H9 (cell line): ENCODE results near the gene ACSL6. TPM values are rescaled to one million over a fixed set of nuclear protein-coding genes. Genes with fewer than 3 reads are reported as not detected.

Experiments used
- DNase-seq: peaks from one replicate; pipeline ENCODE4 v3.0.0-alpha.2; 2017
- H2AFZ ChIP-seq: one replicate; pipeline ENCODE4 v1.6.1; 2013; ENCODE audit warnings: mild to moderate bottlenecking, low read length, control low read depth, moderate library complexity
- H2AK5ac ChIP-seq: 2 replicates; pipeline ENCODE4 v1.6.1; 2013; ENCODE audit warnings: low read length, control low read depth, mixed read lengths; ENCODE audit not compliant: insufficient read length
- H2BK120ac ChIP-seq: one replicate; pipeline ENCODE4 v1.6.1; 2013; ENCODE audit warnings: low read depth, mild to moderate bottlenecking, low read length, control low read depth, inconsistent platforms; ENCODE audit not compliant: poor library complexity, severe bottlenecking
- H2BK12ac ChIP-seq: 2 replicates; pipeline ENCODE4 v1.6.1; 2013; ENCODE audit warnings: low read length, control low read depth, mixed read lengths, low read depth; ENCODE audit not compliant: insufficient read length
- H2BK15ac ChIP-seq: 2 replicates; pipeline ENCODE4 v1.6.1; 2013; ENCODE audit warnings: low read depth, low read length, control low read depth
- H2BK20ac ChIP-seq: one replicate; pipeline ENCODE4 v1.6.1; 2013; ENCODE audit warnings: low read depth, mild to moderate bottlenecking, low read length, control low read depth, inconsistent platforms; ENCODE audit not compliant: poor library complexity, severe bottlenecking
- H2BK5ac ChIP-seq: 2 replicates; pipeline ENCODE4 v1.6.1; 2013; ENCODE audit warnings: low read length, control low read depth, mixed read lengths; ENCODE audit not compliant: insufficient read length
- H3K14ac ChIP-seq: 2 replicates; pipeline ENCODE4 v1.6.1; 2013; ENCODE audit warnings: low read length, control low read depth; ENCODE audit not compliant: insufficient read depth
- H3K18ac ChIP-seq: 2 replicates; pipeline ENCODE4 v1.6.1; 2013; ENCODE audit warnings: low read depth, mild to moderate bottlenecking, mixed read lengths, low read length, control low read depth; ENCODE audit not compliant: insufficient read length
- H3K23ac ChIP-seq: 2 replicates; pipeline ENCODE4 v1.6.1; 2013; ENCODE audit warnings: low read length, control low read depth, mixed read lengths, low read depth; ENCODE audit not compliant: insufficient read length
- H3K23me2 ChIP-seq: 2 replicates; pipeline ENCODE4 v1.6.1; 2013; ENCODE audit warnings: low read depth, mild to moderate bottlenecking, mixed read lengths, low read length, control low read depth; ENCODE audit not compliant: insufficient read length, poor library complexity, severe bottlenecking
- H3K27ac ChIP-seq: 2 replicates; pipeline ENCODE4 v1.5.1; 2013; ENCODE audit warnings: low read length, control low read depth, mixed read lengths, low read depth; ENCODE audit not compliant: insufficient read length
- H3K27me3 ChIP-seq: 2 replicates; pipeline ENCODE4 v1.6.1; 2013; ENCODE audit warnings: low read length, control low read depth, inconsistent platforms; ENCODE audit not compliant: insufficient read depth
- H3K4ac ChIP-seq: 2 replicates; pipeline ENCODE4 v1.6.1; 2013; ENCODE audit warnings: low read depth, mild to moderate bottlenecking, control low read depth, inconsistent platforms, low read length, moderate library complexity
- H3K4me1 ChIP-seq: 2 replicates; pipeline ENCODE4 v1.6.1; 2013; ENCODE audit warnings: low read length, control low read depth, inconsistent platforms; ENCODE audit not compliant: insufficient read depth
- H3K4me2 ChIP-seq: 2 replicates; pipeline ENCODE4 v1.6.1; 2013; ENCODE audit warnings: low read length, control low read depth, mixed read lengths; ENCODE audit not compliant: insufficient read length, insufficient read depth
- H3K56ac ChIP-seq: 2 replicates; pipeline ENCODE4 v1.6.1; 2013; ENCODE audit warnings: low read depth, mild to moderate bottlenecking, mixed read lengths, low read length, control low read depth; ENCODE audit not compliant: insufficient read length
- H3K79me1 ChIP-seq: 2 replicates; pipeline ENCODE4 v1.6.1; 2013; ENCODE audit warnings: low read depth, mild to moderate bottlenecking, moderate library complexity, low read length, control low read depth, inconsistent platforms; ENCODE audit not compliant: insufficient read depth, poor library complexity, severe bottlenecking
- H3K79me2 ChIP-seq: 2 replicates; pipeline ENCODE4 v1.6.1; 2013; ENCODE audit warnings: low read length, control low read depth, inconsistent platforms; ENCODE audit not compliant: insufficient read depth
- H3K9ac ChIP-seq: 2 replicates; pipeline ENCODE4 v1.6.1; 2013; ENCODE audit warnings: low read length, control low read depth, mixed read lengths; ENCODE audit not compliant: insufficient read length; ENCODE audit errors: extremely low read depth
- H3K9me3 ChIP-seq: one replicate; pipeline ENCODE4 v1.6.1; 2013; ENCODE audit warnings: low read depth, low read length, inconsistent platforms; ENCODE audit not compliant: control insufficient read depth
- H3T11ph ChIP-seq: one replicate; pipeline ENCODE4 v1.6.1; 2013; ENCODE audit warnings: mild to moderate bottlenecking, low read length, control low read depth, inconsistent platforms
- H4K20me1 ChIP-seq: one replicate; pipeline ENCODE4 v1.6.1; 2013; ENCODE audit not compliant: control insufficient read depth, insufficient read length, insufficient read depth
- H4K5ac ChIP-seq: 2 replicates; pipeline ENCODE4 v1.6.1; 2013; ENCODE audit warnings: low read depth, mild to moderate bottlenecking, mixed read lengths, low read length, control low read depth; ENCODE audit not compliant: insufficient read length
- H4K8ac ChIP-seq: replicated peaks from 2 replicates; pipeline ENCODE4 v1.6.1; 2013; ENCODE audit warnings: low read length, control low read depth, mixed read lengths, low read depth; ENCODE audit not compliant: insufficient read length
- H4K91ac ChIP-seq: 2 replicates; pipeline ENCODE4 v1.6.1; 2013; ENCODE audit warnings: low read depth, mild to moderate bottlenecking, moderate library complexity, mixed read lengths, low read length, control low read depth; ENCODE audit not compliant: insufficient read length
- H3K27ac Mint-ChIP-seq, 3 experiments: 2 replicates in 2 of 3; 3 replicates in 1 of 3; pipeline ENCODE4 v1.8.0; 2020 to 2021; ENCODE audit warnings: mixed read lengths in 3 of 3, mild to moderate bottlenecking in 1 of 3, moderate library complexity in 1 of 3
- H3K27me3 Mint-ChIP-seq: 2 replicates; pipeline ENCODE4 v1.8.0; 2021; ENCODE audit warnings: low read depth, mild to moderate bottlenecking, moderate library complexity, mixed read lengths
- H3K36me3 Mint-ChIP-seq, 3 experiments: 2 replicates in 2 of 3; 3 replicates in 1 of 3; pipeline ENCODE4 v1.8.0; 2020 to 2021; ENCODE audit warnings: low read depth in 3 of 3, mixed read lengths in 3 of 3; ENCODE audit not compliant: insufficient read depth in 1 of 3
- H3K4me1 Mint-ChIP-seq, 2 experiments: 2 replicates each; pipeline ENCODE4 v1.8.0; 2020; ENCODE audit warnings: mixed read lengths in 2 of 2
- H3K4me3 Mint-ChIP-seq, 2 experiments: 2 replicates in 1 of 2; 3 replicates in 1 of 2; pipeline ENCODE4 v1.8.0; 2020 to 2021; ENCODE audit warnings: mild to moderate bottlenecking in 2 of 2, mixed read lengths in 2 of 2, moderate library complexity in 1 of 2
- H3K9me3 Mint-ChIP-seq, 2 experiments: 2 replicates in 1 of 2; 3 replicates in 1 of 2; pipeline ENCODE4 v1.8.0; 2020; ENCODE audit warnings: mild to moderate bottlenecking in 2 of 2, mixed read lengths in 2 of 2, moderate library complexity in 1 of 2
- WGBS: extraction: QIAGEN DNeasy Blood & Tissue Kit; methylation state at CpG from one replicate; pipeline ENCODE4 v1.1.7; 2013; ENCODE audit warnings: missing lambda C conversion rate, low lambda C conversion rate, mixed read lengths; ENCODE audit not compliant: insufficient read length; ENCODE audit errors: extremely low coverage; 5-methylcytosine and 5-hydroxymethylcytosine counted together
- total RNA-seq: library from RNA; stranded (reverse); gene quantifications from 2 replicates; pipeline ENCODE4 v1.2.1, GENCODE V29; 2021
- TF ChIP-seq, protein P1 (sequence below): fragments of 200-600 bp; sonication (generic); conservative IDR thresholded peaks from 3 replicates; pipeline ENCODE4 v1.8.0; 2021; ENCODE audit warnings: antibody characterized with exemption, mild to moderate bottlenecking

ACSL6 gene
- total RNA-seq, 1 experiment from 2014 or later, result 1.6 TPM

DNA sequence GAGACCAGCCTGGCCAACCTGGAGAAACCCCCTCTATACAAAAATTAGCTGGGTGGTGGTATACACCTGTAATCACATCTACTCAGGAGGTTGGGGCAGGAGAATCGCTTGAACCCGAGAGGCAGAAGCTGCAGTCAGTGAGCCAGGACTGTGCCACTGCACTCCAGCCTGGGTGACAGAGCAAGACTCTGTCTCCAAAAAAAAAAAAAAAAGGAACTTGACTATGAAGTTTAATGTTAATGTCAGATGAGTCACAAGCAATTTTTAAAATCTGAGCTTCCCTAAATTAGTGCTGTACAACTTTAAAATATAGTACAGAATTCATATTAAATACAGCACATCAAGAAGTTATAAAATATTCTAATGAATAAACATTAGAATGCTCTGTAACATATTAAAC lies 67.5 kb downstream of the ACSL6 start:
- Mint-ChIP-seq H3K4me3 (no peak overlapping the region), H3K27me3 (no peaks in the 10 kb centered on the region)
- no peak overlapping the region for H3T11ph ChIP-seq

More for the DNA sequence above, 67.5 kb downstream of the ACSL6 start:
- no peak overlapping the region for H3K27ac ChIP-seq
- H3K4ac ChIP-seq, result no peak overlapping the region
- H2BK120ac ChIP-seq, result no peak overlapping the region
- no peak overlapping the region for H4K91ac ChIP-seq
- H3K79me1 ChIP-seq, result no peaks in the 10 kb centered on the region
- H3K4me1 Mint-ChIP-seq, result no peaks in the 10 kb centered on the region
- H3K9me3 Mint-ChIP-seq, result no peaks in the 10 kb centered on the region
- DNase-seq, result no peak
- H3K9me3 ChIP-seq, result no peaks in the 10 kb centered on the region
- H3K23ac ChIP-seq, result no peak overlapping the region
- no peaks in the 10 kb centered on the region for H4K20me1 ChIP-seq
- no peak overlapping the region for H4K8ac ChIP-seq
- H3K36me3 Mint-ChIP-seq, result no peaks in the 10 kb centered on the region
- no peak overlapping the region for H2BK12ac ChIP-seq
- no peak overlapping the region for H2BK15ac ChIP-seq
- H2BK20ac ChIP-seq, result no peak overlapping the region
- no peak overlapping the region for H4K5ac ChIP-seq
- H3K18ac ChIP-seq, result no peak overlapping the region
- H3K4me2 ChIP-seq, result no peak overlapping the region
- no peak overlapping the region for H3K14ac ChIP-seq
- no peaks in the 10 kb centered on the region for H3K23me2 ChIP-seq
- no peak overlapping the region for H2BK5ac ChIP-seq
- no peaks in the 10 kb centered on the region for H3K27me3 ChIP-seq
- TF ChIP-seq, protein P1, sequence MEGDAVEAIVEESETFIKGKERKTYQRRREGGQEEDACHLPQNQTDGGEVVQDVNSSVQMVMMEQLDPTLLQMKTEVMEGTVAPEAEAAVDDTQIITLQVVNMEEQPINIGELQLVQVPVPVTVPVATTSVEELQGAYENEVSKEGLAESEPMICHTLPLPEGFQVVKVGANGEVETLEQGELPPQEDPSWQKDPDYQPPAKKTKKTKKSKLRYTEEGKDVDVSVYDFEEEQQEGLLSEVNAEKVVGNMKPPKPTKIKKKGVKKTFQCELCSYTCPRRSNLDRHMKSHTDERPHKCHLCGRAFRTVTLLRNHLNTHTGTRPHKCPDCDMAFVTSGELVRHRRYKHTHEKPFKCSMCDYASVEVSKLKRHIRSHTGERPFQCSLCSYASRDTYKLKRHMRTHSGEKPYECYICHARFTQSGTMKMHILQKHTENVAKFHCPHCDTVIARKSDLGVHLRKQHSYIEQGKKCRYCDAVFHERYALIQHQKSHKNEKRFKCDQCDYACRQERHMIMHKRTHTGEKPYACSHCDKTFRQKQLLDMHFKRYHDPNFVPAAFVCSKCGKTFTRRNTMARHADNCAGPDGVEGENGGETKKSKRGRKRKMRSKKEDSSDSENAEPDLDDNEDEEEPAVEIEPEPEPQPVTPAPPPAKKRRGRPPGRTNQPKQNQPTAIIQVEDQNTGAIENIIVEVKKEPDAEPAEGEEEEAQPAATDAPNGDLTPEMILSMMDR, result no peak
- WGBS, result no CpG with 5 or more reads among the region's 2 CpGs
- no peak overlapping the region for H3K56ac ChIP-seq
- no peak overlapping the region for H3K9ac ChIP-seq
- no peak overlapping the region for H2AFZ ChIP-seq
- no peaks in the 10 kb centered on the region for H3K79me2 ChIP-seq
- H3K27ac Mint-ChIP-seq, result no peak overlapping the region
- H3K4me1 ChIP-seq, result no peaks in the 10 kb centered on the region
- no peak overlapping the region for H2AK5ac ChIP-seq
